ENCODE data around the gene NYNRIN.
"Not testable (repeated sequence)": the region's sequence is repeated elsewhere in the genome, so short reads cannot be mapped to it uniquely, and the experiment has no call there.

Gene NYNRIN

GRCh38 chr14:24369907-24370687 lies 28.7 kb upstream of the NYNRIN start:
- DNase-seq (ENCODE audit: low read depth): no peak

DNA sequence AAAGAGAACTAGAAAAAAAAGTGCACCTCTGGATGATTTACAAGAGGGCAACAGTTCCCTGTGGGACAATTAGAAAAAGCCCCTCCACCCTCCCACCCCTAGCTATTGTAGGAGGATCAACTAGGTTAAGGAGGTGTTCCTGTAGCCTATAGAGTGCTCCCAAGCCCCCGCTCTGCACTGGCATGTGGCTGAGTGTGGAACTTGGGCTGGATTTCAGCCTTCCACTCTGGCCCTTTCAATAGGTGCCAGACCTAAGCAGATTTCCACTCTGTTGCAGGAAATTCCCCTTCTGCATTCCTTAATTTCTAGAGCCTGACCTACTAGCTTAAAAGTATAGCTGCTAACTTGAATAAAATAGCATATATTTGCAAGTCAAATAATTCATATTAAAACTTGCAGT lies 28.1 kb upstream of the NYNRIN start:
- DNase-seq (ENCODE audit: low read depth): no peak

DNA sequence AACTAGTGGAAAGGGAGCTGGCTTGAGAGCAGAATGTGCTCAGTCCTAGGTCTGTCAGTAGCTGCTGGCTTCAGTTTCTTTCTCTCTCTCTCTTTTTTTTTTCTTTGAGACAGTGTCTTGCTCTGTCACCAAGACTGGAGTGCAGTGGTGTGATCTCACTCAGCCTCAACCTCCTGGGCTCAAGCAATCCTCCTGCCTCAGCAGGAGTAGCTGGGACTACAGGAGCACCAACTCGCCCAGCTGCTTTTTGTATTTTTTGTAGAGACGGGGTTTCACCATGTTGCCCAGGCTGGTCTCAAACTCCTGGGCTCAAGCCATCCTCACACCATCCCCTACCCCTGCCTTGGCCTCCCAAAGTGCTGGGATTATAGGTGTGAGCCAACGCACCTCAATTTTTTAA lies 27.2 kb upstream of the NYNRIN start:
- DNase-seq (ENCODE audit: low read depth): not testable (repeated sequence)

DNA sequence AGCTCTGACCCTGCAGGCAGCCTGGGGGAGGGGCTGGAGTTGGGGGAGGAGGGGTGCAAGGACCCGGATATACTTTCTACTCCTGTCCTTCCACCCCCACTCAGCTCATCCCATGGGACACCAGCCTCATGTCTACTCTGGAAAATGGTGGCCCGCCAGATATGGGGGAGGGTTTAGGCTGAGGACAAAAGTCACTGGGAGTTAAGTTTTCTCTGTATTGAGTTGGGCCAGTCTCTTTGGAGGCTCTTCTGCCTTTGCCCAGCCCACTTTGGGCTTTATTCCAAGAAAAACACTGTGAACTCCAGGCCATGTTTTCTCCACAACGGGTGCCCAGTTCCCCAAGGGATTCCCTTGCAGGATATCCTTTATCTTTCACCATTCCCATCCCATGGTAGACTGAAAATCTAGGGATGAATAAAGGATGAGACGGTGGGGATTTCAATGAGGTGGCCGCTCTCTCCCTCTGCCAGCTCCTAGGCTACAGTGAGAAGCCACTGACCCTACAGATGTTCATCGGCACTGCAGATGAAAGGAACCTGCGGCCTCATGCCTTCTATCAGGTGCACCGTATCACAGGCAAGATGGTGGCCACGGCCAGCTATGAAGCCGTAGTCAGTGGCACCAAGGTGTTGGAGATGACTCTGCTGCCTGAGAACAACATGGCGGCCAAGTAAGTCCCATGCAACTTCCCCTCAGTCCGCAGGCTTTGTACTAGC lies 25.9 kb upstream of the NYNRIN start:
- DNase-seq (ENCODE audit: low read depth): no peak

GRCh38 chr14:24376448-24377070 lies 22.2 kb upstream of the NYNRIN start:
- DNase-seq (ENCODE audit: low read depth): no peak

DNA sequence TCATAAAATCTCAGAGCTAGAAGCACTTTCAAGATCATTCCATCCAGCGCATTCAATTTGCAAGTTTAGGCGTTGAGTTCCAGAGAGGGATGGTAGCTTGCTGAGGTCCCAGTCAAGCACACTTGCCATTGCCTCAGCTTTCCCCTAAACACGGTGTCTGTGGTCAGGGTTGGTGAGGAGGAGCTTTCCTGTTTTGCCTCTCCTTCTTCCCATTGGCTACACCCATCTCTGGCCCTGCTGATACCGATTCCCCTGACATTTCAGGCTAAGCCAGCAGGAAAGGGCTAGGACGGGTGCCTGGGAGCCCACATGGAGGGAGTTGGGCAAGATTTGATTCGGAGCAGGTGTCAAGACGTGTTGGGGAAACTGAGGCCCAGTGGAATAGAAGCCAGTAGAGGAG lies 21.7 kb upstream of the NYNRIN start:
- no peak for DNase-seq (ENCODE audit: low read depth)

DNA sequence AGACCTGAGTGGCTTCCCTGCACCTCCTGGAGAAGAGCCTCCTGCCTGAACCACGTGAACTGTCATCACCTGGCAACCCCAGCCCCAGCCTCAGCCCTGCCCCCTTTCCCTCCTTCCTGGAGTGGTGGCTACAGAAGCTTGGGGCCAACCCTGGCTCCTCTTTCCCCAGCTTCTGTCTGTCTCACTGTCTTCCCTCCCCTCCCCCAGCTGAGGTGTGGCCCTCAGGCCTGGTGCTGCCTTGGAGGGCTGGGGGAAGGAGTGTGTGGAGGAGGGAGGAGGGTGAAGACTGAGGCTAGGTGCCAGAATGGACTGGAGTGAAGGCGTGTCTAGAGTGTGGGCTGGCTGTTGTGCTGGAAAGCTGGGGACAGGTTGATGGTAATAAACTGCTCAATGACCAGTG lies 21.1 kb upstream of the NYNRIN start:
- no peak for DNase-seq (ENCODE audit: low read depth)

DNA sequence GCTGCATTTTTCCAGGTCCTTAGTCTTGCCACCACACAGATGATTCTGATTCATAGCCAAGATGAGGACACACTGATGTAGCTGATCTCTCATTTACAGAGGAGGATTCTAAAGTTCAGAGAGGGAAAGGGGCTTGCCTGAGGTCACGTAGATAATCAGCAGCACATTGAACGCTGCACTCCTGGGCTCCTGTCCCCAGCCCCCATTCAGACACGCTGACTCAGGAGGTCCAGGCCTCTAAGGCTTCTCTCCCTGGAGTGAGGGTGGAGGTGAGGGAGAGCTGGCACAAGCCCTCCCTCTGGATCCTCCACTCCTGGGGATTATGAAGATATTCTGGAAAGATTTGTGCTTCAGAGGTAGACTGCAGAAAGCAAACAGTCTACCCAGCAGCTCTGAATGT lies 20.5 kb upstream of the NYNRIN start:
- DNase-seq (ENCODE audit: low read depth): no peak

GRCh38 chr14:24378981-24379906 lies 19.6 kb upstream of the NYNRIN start:
- no peak for DNase-seq (ENCODE audit: low read depth)

GRCh38 chr14:24379907-24380730 lies 18.7 kb upstream of the NYNRIN start:
- no peak for DNase-seq (ENCODE audit: low read depth)

DNA sequence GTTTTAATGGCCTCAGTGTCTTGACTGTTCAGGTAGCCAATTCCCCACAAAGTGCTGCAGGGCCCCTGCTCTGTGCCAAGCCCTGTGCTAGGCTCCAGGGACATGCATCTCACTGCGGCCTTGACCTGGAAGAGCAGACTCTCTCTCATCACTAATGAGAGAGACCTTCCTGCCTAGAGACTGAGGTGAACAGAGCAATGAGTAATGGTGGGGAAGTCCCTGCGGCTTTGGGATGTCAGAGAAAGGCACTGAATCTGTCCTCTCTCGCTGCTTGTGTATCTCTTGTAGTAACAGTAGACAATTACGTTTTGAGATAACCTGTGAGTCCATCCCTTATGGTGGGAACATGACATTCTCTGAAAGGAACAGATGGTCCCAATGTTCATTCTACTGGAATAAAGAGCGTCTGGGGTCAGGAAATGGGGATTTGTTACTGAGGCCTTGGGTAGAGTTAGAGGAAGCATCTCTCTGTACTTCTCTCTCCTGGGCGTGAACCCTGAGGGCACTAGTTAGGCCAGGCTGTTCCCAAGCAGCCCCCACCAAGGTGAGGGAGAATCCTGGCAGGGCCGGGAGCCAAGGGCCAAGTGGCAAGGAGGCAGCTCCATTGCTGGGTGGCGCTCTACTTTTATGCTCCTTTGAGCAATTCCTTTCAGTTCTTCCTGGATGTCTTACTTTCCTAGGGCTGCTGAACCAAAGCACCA lies 17.3 kb upstream of the NYNRIN start:
- no peak for DNase-seq (ENCODE audit: low read depth)

- no peak for DNase-seq (ENCODE audit: low read depth)
Observed at GRCh38 chr14:24382064-24382371, 16.8 kb upstream of the NYNRIN start.

DNA sequence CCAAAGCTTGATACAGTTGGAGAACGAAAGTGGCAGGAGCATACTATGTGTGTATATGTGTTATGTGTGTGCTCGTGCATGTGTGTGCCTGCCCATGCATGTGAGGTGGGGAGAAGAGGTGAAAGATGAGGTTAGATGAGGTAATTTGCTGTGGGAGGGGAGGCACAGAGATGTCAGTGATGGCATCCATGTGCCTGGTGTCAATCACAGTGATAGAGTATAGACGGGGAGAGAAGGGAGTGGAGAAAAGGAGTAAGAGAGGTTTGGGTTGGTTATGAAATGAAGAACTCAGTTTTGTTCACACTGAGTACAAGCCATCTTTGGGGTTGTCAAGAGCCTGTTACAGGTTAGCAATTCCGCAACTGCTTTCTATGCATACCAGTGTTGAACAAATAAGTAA lies 14.6 kb upstream of the NYNRIN start:
- no peak for DNase-seq (ENCODE audit: low read depth)

- DNase-seq (ENCODE audit: low read depth): no peak
Observed at GRCh38 chr14:24385524-24385923, 13.3 kb upstream of the NYNRIN start.

- no peak for DNase-seq (ENCODE audit: low read depth)
Observed at GRCh38 chr14:24387009-24387345, 11.8 kb upstream of the NYNRIN start.

GRCh38 chr14:24387579-24387978 lies 11.2 kb upstream of the NYNRIN start:
- not testable (repeated sequence) for DNase-seq (ENCODE audit: low read depth)

DNA sequence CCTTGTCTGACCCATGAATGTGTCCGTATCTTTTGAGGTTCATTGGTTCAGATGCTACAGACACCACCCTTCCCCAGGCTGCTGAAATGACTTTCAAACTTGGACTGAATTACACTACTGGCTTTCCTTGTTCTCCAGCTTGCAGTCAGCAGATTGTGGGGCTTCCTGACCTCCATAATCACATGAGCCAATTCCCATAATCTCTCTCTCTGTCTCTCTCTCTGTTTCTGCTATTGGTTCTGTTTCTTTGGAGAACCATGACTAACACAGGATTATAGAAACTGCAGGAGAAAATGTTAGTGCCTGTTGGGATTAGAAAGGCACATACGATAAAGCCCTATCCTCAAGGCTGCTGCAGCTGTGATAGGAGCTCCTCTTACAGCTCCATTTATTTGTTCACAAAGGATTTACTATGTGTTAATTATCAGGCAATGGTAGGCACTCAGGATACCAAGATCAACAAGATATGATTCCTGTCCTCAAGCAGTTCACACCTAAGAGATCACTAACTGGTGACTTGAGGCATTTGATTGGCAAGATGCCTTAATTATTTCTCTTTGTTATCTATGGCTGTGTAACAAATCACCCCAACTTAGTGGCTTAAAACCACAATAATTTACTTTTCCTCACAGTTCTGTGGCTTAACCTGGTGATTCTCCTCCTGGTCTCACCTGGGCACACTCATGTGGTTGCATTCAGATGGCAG lies 10.2 kb upstream of the NYNRIN start:
- DNase-seq (ENCODE audit: low read depth): no peak

DNA sequence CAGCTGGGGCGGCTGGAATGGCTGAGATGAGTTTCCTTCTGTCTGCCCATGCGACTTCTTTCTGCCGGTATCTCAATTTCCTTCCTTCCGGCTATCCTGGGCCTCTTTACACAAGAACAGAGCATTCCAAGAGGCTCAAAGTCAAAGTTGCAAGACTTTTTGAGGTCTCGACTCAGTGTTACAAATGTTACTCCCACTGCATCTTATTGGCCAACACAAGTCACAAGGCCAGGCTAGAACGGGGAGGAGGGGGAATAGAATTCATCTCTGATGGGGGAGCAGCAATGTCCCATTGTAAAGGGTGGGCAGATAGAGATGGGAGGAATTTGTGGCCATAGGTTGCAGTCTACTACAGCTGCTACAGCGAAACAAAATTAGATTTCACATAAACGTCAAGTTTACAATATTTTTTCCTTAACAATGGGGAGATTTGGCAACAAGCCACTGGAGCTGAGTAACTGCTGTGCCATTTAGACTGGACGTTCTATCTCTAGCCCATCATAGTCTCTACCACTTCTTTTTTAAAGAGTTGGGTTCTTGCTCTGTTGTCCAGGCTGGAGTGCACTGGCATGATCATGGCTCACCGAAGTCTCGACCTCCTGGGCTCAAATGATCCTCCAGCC lies 9.5 kb upstream of the NYNRIN start:
- no peak for DNase-seq (ENCODE audit: low read depth)

- no peak for DNase-seq (ENCODE audit: low read depth)
Observed at GRCh38 chr14:24390701-24391468, 7.9 kb upstream of the NYNRIN start.

Measured in stimulated activated CD8-positive, alpha-beta memory T cell treated with anti-CD3 and anti-CD28 coated beads, Interleukin-4, amount 100 ng/mL, for 24 hours (primary cell).